Measurements from ENCODE around the gene MRPS24. TPM values are rescaled to one million over a fixed set of nuclear protein-coding genes. Genes with fewer than 3 reads are reported as not detected.

The MRPS24 gene
- total and polyA plus RNA-seq, 2 of the 13 experiments (the other 11 are each of a cell fraction or from before 2014, with no cell fraction given) = 135 to 162 TPM

- TF ChIP-seq IRF9 (CRISPR knock-in tag; IDR thresholded peaks at IDR 0.05; ENCODE audit: borderline replicate concordance) (0 out of 2 replicates have a peak, but pooled peaks have one; percentile 50), ZNF296 (CRISPR knock-in tag; conservative IDR thresholded peaks at IDR 0.05) (peak; percentile 74; the same call in 1 of the 2 replicates), ZNF350 (CRISPR knock-in tag; IDR thresholded peaks at IDR 0.05; ENCODE audit: borderline replicate concordance, low read depth) (peak; percentile 54; the same call in 1 of the 2 replicates), MAX (IDR thresholded peaks at IDR 0.05) (peak; percentile 71), PAXIP1 (CRISPR knock-in tag; conservative IDR thresholded peaks at IDR 0.05) (peak; percentile 93), TEAD3 (CRISPR knock-in tag; optimal IDR thresholded peaks at IDR 0.05; ENCODE audit: borderline replicate concordance) (peak; percentile 97), ARID5B (CRISPR knock-in tag; IDR thresholded peaks at IDR 0.05) (peak; percentile 92), ZKSCAN8 (CRISPR knock-in tag; IDR thresholded peaks at IDR 0.05; ENCODE audit: borderline replicate concordance) (peak; percentile 70; the same call in 1 of the 2 replicates), ELF3 (CRISPR knock-in tag; IDR thresholded peaks at IDR 0.05) (peak; percentile 98), TAF1 (CRISPR knock-in tag; IDR thresholded peaks at IDR 0.05) (peak; percentile 46; the same call in 1 of the 2 replicates), ZNF83 (CRISPR knock-in tag; IDR thresholded peaks at IDR 0.05; ENCODE audit: borderline replicate concordance) (no peak), GATA4 (IDR thresholded peaks at IDR 0.05; ENCODE audit: borderline replicate concordance, low read depth) (no peak), SOX5 (CRISPR knock-in tag; IDR thresholded peaks at IDR 0.05; ENCODE audit: borderline replicate concordance) (peak; percentile 77; the same call in 1 of the 2 replicates), U2AF1 (optimal IDR thresholded peaks at IDR 0.05; ENCODE audit: low read depth, low read length) (peak; percentile 61), NFKBIZ (CRISPR knock-in tag; IDR thresholded peaks at IDR 0.05) (peak; percentile 75; the same call in 1 of the 2 replicates), KAT8 (CRISPR knock-in tag; IDR thresholded peaks at IDR 0.05) (peak; percentile 80), NCOA2 (CRISPR knock-in tag; IDR thresholded peaks at IDR 0.05) (peak; percentile 83), SMYD3 (CRISPR knock-in tag; IDR thresholded peaks at IDR 0.05) (peak; percentile 45; the same call in 1 of the 2 replicates), CHD4 (IDR thresholded peaks at IDR 0.05; ENCODE audit: borderline replicate concordance, low read length) (no peak), HOXD1 (CRISPR knock-in tag; IDR thresholded peaks at IDR 0.05) (no peak), FOSL2 (CRISPR knock-in tag; IDR thresholded peaks at IDR 0.05) (peak; percentile 93), REPIN1 (CRISPR knock-in tag; IDR thresholded peaks at IDR 0.05; ENCODE audit: borderline replicate concordance, low read depth) (peak; percentile 90)
Measured at GRCh38 chr7:43905209-43905946, 36.1 kb upstream of the MRPS24 start (continued).

Data from HepG2 (cell line).